Gastrocnemius medialis (tissue), 4 donors: ENCODE measurements around the gene NELFB.

ENCODE experiments used
- CTCF ChIP-seq, 5 experiments: fragments of 450-650 bp in 3 of 5; fragments of 200-600 bp in 2 of 5; sonication (generic) in 2 of 5; IDR thresholded peaks in 4 of 5; conservative IDR thresholded peaks in 1 of 5; 1 replicate in 4 of 5; 2 replicates in 1 of 5; pipeline ENCODE4 v1.5.1; 2016 to 2019; ENCODE audit warnings: antibody characterized with exemption in 5 of 5, mild to moderate bottlenecking in 3 of 5, moderate library complexity in 3 of 5
- POLR2A ChIP-seq, 2 donors: fragments of 450-650 bp; IDR thresholded peaks; one replicate each; pipeline ENCODE4 v1.6.1; 2017; ENCODE audit warnings: antibody characterized with exemption in 2 of 2, mild to moderate bottlenecking in 2 of 2, moderate library complexity in 2 of 2

GRCh38 chr9:137224830-137225694 is 30.1 kb upstream of the NELFB start, which contains the start of gene CYSRT1:
- TF ChIP-seq CTCF (IDR thresholded peaks at IDR 0.05 in 4 of 5, conservative IDR thresholded peaks at IDR 0.05 in 1 of 5) (no peak), POLR2A (IDR thresholded peaks at IDR 0.05) (no peak)
